GM18505 (cell line): ENCODE results near the gene COG3.
"Not testable (repeated sequence)": the region's sequence is repeated elsewhere in the genome, so short reads cannot be mapped to it uniquely, and the experiment has no call there.

Experiments
- ATAC-seq: cut with Tn5 transposase; IDR thresholded peaks from one replicate; pipeline ENCODE4 v1.9.1; 2021; ENCODE audit not compliant: unreplicated experiment
- POLR2A ChIP-seq: IDR thresholded peaks from 4 replicates; pipeline ENCODE4 v1.6.1; 2011; ENCODE audit warnings: borderline replicate concordance; ENCODE audit not compliant: insufficient read depth, insufficient read length; ENCODE audit errors: extremely low read depth

COG3 gene

GRCh38 chr13:45464687-45465453 lies at the start of gene COG3:
TSS of gene COG3 (plus strand) at chr13:45464939. CDS start at chr13:45465037, 98 bp downstream.
- peak; percentile 94 for ATAC-seq
- peak; percentile 88 for TF ChIP-seq POLR2A

GRCh38 chr13:45415112-45415511 lies 49.6 kb upstream of the COG3 start:
- ATAC-seq: no peak
- no peak for TF ChIP-seq POLR2A

GRCh38 chr13:45416516-45417128 lies 48.1 kb upstream of the COG3 start:
- ATAC-seq: no peak
- no peak for TF ChIP-seq POLR2A

GRCh38 chr13:45417790-45418534 lies 46.8 kb upstream of the COG3 start, which contains the start of gene SLC25A30:
TSS of gene SLC25A30 (minus strand) at chr13:45418373. CDS start at chr13:45411425, 6,948 bp downstream.
- peak; percentile 66 for TF ChIP-seq POLR2A
- ATAC-seq: peak; percentile 89

- ATAC-seq: not testable (repeated sequence)
These were observed 45.4 kb upstream of the COG3 start for GRCh38 chr13:45419389-45419788.

- ATAC-seq: no peak
- no peak for TF ChIP-seq POLR2A
These were observed 44.8 kb upstream of the COG3 start for GRCh38 chr13:45419945-45420344.

GRCh38 chr13:45422731-45423292 lies 41.9 kb upstream of the COG3 start:
- no peak for TF ChIP-seq POLR2A
- no peak for ATAC-seq

- not testable (repeated sequence) for ATAC-seq
These were observed 38.5 kb upstream of the COG3 start for GRCh38 chr13:45426056-45426841.

GRCh38 chr13:45432737-45433380 lies 31.9 kb upstream of the COG3 start:
- no peak for TF ChIP-seq POLR2A
- ATAC-seq: no peak

- no peak for TF ChIP-seq POLR2A
- ATAC-seq: no peak
These were observed 31.4 kb upstream of the COG3 start for GRCh38 chr13:45433381-45433790.

- no peak for ATAC-seq
- no peak for TF ChIP-seq POLR2A
These were observed 30.0 kb upstream of the COG3 start for GRCh38 chr13:45434556-45435371.

- TF ChIP-seq POLR2A: no peak
These were observed 28.4 kb upstream of the COG3 start for GRCh38 chr13:45436332-45436731.

More at GRCh38 chr13:45436332-45436731, 28.4 kb upstream of the COG3 start:
- ATAC-seq: no peak
